SK-N-SH (cell line): ENCODE data around the gene PGS1. TPM values are rescaled to one million over a fixed set of nuclear protein-coding genes. Genes with fewer than 3 reads are reported as not detected.

Experiments used
- CTCF ChIA-PET: fragments of 300-600, 350-600 bp; formaldehyde crosslinking; extraction: SDS; loops from one replicate; lab custom pipeline; 2021; lab: Yijun Ruan, JAX
- POLR2A ChIA-PET: fragments of 350-600 bp; sonication (Branson Sonifier 250); formaldehyde crosslinking; extraction: SDS; loops from one replicate; lab custom pipeline; 2020; ENCODE audit warnings: antibody characterized with exemption, inconsistent platforms; lab: Yijun Ruan, JAX
- DNase-seq: peaks from one replicate; pipeline ENCODE4 v3.0.0; 2012
- H2AFZ ChIP-seq: fragments of 200-600 bp; sonication (generic); 2 replicates; pipeline ENCODE4 v1.8.1; 2016; ENCODE audit warnings: antibody characterized with exemption, mild to moderate bottlenecking, low read depth
- H3F3A ChIP-seq: fragments of 200-600 bp; sonication (generic); replicated peaks from 2 replicates; pipeline ENCODE3; 2016; ENCODE audit warnings: antibody characterized with exemption, mild to moderate bottlenecking; ENCODE audit not compliant: insufficient read depth
- H3K27ac ChIP-seq, 2 experiments: fragments of 200-500 bp in 1 of 2; fragments of 200-600 bp in 1 of 2; sonication (Bioruptor generic) in 1 of 2; sonication (generic), shearing (Covaris generic) in 1 of 2; 2 replicates each; pipeline versions ENCODE4 v1.5.1 to v1.6.1; 2014 to 2016; ENCODE audit warnings: low read depth in 2 of 2, inconsistent platforms in 1 of 2, low read length in 1 of 2, mild to moderate bottlenecking in 1 of 2, mixed read lengths in 1 of 2
- H3K27me3 ChIP-seq: fragments of 200-600 bp; sonication (generic), shearing (Covaris generic); 2 replicates; pipeline ENCODE4 v1.6.1; 2016; ENCODE audit warnings: mixed run types; ENCODE audit not compliant: insufficient read depth
- H3K36me3 ChIP-seq, 2 experiments: fragments of 200-500 bp in 1 of 2; fragments of 200-600 bp in 1 of 2; sonication (Bioruptor generic) in 1 of 2; sonication (generic) in 1 of 2; replicated peaks in 1 of 2; 2 replicates each; pipeline versions ENCODE3 to v1.5.1; 2014 to 2016; ENCODE audit warnings: low read length in 1 of 2, mild to moderate bottlenecking in 1 of 2; ENCODE audit not compliant: insufficient read depth in 2 of 2, control insufficient read depth in 1 of 2
- H3K4me1 ChIP-seq, 2 experiments: fragments of 200-500 bp in 1 of 2; fragments of 200-600 bp in 1 of 2; sonication (Bioruptor generic) in 1 of 2; sonication (generic), shearing (Covaris generic) in 1 of 2; 2 replicates each; pipeline versions ENCODE4 v1.5.1 to v1.6.1; 2014 to 2016; ENCODE audit warnings: low read depth in 1 of 2, low read length in 1 of 2, mixed run types in 1 of 2; ENCODE audit not compliant: insufficient read depth in 2 of 2, control insufficient read depth in 1 of 2
- H3K4me2 ChIP-seq: fragments of 200-600 bp; sonication (generic), shearing (Covaris generic); 2 replicates; pipeline ENCODE4 v1.6.1; 2017; ENCODE audit warnings: mixed run types
- H3K4me3 ChIP-seq, 2 experiments: fragments of 200-500 bp in 1 of 2; fragments of 200-600 bp in 1 of 2; sonication (Bioruptor generic) in 1 of 2; sonication (generic), shearing (Covaris generic) in 1 of 2; 2 replicates each; pipeline versions ENCODE4 v1.5.1 to v1.8.1; 2014 to 2016; ENCODE audit warnings: low read depth in 2 of 2, inconsistent platforms in 1 of 2, low read length in 1 of 2, mild to moderate bottlenecking in 1 of 2, mixed read lengths in 1 of 2, moderate library complexity in 1 of 2
- H3K79me2 ChIP-seq: fragments of 200-600 bp; sonication (generic); 2 replicates; pipeline ENCODE4 v1.8.1; 2017; ENCODE audit warnings: mild to moderate bottlenecking; ENCODE audit not compliant: insufficient read depth
- H3K9ac ChIP-seq: fragments of 200-600 bp; sonication (generic); 2 replicates; pipeline ENCODE4 v1.6.1; 2017; ENCODE audit warnings: mixed run types
- H3K9me2 ChIP-seq: fragments of 200-600 bp; sonication (generic); 2 replicates; pipeline ENCODE4 v1.6.1; 2017; ENCODE audit warnings: mixed run types
- H3K9me3 ChIP-seq: fragments of 200-600 bp; sonication (generic); 2 replicates; pipeline ENCODE4 v1.6.1; 2017; ENCODE audit warnings: mixed run types, mild to moderate bottlenecking, moderate library complexity
- H4K20me1 ChIP-seq: fragments of 200-600 bp; sonication (generic); 2 replicates; pipeline ENCODE4 v1.6.1; 2017; ENCODE audit warnings: mild to moderate bottlenecking, mixed run types; ENCODE audit not compliant: insufficient read depth
- CHD2 ChIP-seq: fragments of 150-350 bp; IDR thresholded peaks from 2 replicates; pipeline ENCODE4 v1.6.1; 2018; ENCODE audit warnings: low read length; ENCODE audit not compliant: partially characterized antibody
- ELF1 ChIP-seq: IDR thresholded peaks from 2 replicates; pipeline ENCODE4 v1.4.0; 2012
- FOSL2 ChIP-seq: IDR thresholded peaks from 2 replicates; pipeline ENCODE4 v1.4.0; 2012; ENCODE audit warnings: low read depth, mild to moderate bottlenecking, moderate library complexity, borderline replicate concordance
- GATA2 ChIP-seq: sonication (generic); formaldehyde crosslinking; IDR thresholded peaks from 2 replicates; pipeline ENCODE4 v1.5.0; 2020; ENCODE audit warnings: mild to moderate bottlenecking, missing genetic modification reagents
- MXI1 ChIP-seq: IDR thresholded peaks from 2 replicates; pipeline ENCODE4 v1.6.1; 2012; ENCODE audit warnings: mild to moderate bottlenecking, low read depth, low read length, improper control_type of control experiment
- NFIC ChIP-seq: IDR thresholded peaks from 2 replicates; pipeline ENCODE4 v1.4.0; 2012; ENCODE audit warnings: borderline replicate concordance
- POLR2AphosphoS5 ChIP-seq: IDR thresholded peaks from 2 replicates; pipeline ENCODE4 v1.6.1; 2012; ENCODE audit warnings: low read depth, low read length
- RCOR1 ChIP-seq: fragments of 150-350 bp; IDR thresholded peaks from 2 replicates; pipeline ENCODE4 v1.6.1; 2017; ENCODE audit warnings: antibody characterized with exemption, low read length
- RXRA ChIP-seq: IDR thresholded peaks from 2 replicates; pipeline ENCODE4 v1.4.0; 2012; ENCODE audit warnings: low read depth, mild to moderate bottlenecking, borderline replicate concordance
- SMC3 ChIP-seq: IDR thresholded peaks from 2 replicates; pipeline ENCODE4 v1.6.1; 2012; ENCODE audit warnings: low read depth, low read length, improper control_type of control experiment
- TAF1 ChIP-seq: IDR thresholded peaks from 2 replicates; pipeline ENCODE4 v1.6.1; 2012; ENCODE audit warnings: low read depth, mild to moderate bottlenecking, low read length, moderate library complexity, borderline replicate concordance
- TCF12 ChIP-seq: IDR thresholded peaks from 2 replicates; pipeline ENCODE4 v1.4.0; 2012
- whole genome bisulfite sequencing: methylation state at CpG from one replicate; pipeline ENCODE4 v1.1.6; 2017; ENCODE audit warnings: low lambda C conversion rate; 5-methylcytosine and 5-hydroxymethylcytosine counted together
- polyA plus RNA-seq, 3 experiments: library from polyadenylated mRNA; depleted of rRNA; stranded (reverse); fragments of >200 nt; gene quantifications; 2 replicates each; pipeline ENCODE4 v1.2.3, GENCODE V29; 2012
- TF ChIP-seq, protein P1 (sequence below): IDR thresholded peaks from 2 replicates; pipeline ENCODE4 v1.4.0; 2012; ENCODE audit warnings: low read depth, borderline replicate concordance
- TF ChIP-seq, protein P2 (sequence below): IDR thresholded peaks from 2 replicates; pipeline ENCODE4 v1.4.0; 2012; ENCODE audit warnings: low read depth, borderline replicate concordance
- TF ChIP-seq, protein P3 (sequence below): IDR thresholded peaks from 2 replicates; pipeline ENCODE4 v1.4.0; 2012; ENCODE audit warnings: low read depth
- TF ChIP-seq, protein P4 (sequence below): IDR thresholded peaks from 2 replicates; pipeline ENCODE4 v1.6.1; 2012; ENCODE audit warnings: mild to moderate bottlenecking, low read depth, low read length, moderate library complexity
- TF ChIP-seq, protein P5 (sequence below): IDR thresholded peaks from 2 replicates; pipeline ENCODE4; 2012

Gene PGS1
- polyA plus RNA-seq, 1 of the 3 experiments (the other 2 are of a cell fraction), result 88.4 TPM

DNA sequence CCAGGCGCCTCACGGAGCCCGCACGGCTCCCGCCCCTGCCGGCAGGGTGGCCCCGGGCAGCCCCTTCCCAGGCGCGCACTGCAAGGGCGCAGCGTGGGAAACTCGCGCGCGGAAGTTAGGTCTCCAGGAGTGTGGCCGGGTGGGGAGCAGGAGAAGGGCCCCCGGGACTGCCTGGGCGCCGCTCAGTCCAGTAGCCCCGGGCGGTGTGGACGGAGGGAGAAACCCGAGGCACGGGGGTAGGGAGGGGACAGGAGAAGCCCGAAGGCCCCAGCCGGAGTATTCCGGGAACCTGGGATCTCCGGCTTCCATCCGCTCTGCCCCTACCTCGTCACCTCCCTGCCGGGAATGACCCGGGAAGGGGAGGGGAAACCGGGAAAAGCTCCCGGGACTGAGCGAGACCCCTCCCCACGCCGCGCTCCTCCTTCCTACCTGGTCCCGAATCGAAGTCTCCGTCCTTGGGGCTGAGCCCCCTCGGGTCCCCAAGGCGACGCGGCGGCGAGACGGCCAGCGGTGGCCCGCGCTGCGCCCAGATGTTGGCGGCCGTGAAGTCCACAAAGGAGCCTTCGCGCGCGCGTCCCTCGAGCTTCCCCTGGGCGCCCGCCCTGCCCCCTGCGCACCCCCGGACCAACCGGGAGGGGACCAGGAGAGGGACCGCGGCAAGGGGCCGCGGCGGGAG, 19.0 kb upstream of the PGS1 start (continued):
- TF ChIP-seq, protein P1, sequence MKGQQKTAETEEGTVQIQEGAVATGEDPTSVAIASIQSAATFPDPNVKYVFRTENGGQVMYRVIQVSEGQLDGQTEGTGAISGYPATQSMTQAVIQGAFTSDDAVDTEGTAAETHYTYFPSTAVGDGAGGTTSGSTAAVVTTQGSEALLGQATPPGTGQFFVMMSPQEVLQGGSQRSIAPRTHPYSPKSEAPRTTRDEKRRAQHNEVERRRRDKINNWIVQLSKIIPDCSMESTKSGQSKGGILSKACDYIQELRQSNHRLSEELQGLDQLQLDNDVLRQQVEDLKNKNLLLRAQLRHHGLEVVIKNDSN, result no peak
- TF ChIP-seq, protein P2, sequence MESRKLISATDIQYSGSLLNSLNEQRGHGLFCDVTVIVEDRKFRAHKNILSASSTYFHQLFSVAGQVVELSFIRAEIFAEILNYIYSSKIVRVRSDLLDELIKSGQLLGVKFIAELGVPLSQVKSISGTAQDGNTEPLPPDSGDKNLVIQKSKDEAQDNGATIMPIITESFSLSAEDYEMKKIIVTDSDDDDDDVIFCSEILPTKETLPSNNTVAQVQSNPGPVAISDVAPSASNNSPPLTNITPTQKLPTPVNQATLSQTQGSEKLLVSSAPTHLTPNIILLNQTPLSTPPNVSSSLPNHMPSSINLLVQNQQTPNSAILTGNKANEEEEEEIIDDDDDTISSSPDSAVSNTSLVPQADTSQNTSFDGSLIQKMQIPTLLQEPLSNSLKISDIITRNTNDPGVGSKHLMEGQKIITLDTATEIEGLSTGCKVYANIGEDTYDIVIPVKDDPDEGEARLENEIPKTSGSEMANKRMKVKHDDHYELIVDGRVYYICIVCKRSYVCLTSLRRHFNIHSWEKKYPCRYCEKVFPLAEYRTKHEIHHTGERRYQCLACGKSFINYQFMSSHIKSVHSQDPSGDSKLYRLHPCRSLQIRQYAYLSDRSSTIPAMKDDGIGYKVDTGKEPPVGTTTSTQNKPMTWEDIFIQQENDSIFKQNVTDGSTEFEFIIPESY, result no peak
- TF ChIP-seq, protein P3, sequence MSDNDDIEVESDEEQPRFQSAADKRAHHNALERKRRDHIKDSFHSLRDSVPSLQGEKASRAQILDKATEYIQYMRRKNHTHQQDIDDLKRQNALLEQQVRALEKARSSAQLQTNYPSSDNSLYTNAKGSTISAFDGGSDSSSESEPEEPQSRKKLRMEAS, result no peak
- no peak for TF ChIP-seq ELF1
- TF ChIP-seq, protein P4, sequence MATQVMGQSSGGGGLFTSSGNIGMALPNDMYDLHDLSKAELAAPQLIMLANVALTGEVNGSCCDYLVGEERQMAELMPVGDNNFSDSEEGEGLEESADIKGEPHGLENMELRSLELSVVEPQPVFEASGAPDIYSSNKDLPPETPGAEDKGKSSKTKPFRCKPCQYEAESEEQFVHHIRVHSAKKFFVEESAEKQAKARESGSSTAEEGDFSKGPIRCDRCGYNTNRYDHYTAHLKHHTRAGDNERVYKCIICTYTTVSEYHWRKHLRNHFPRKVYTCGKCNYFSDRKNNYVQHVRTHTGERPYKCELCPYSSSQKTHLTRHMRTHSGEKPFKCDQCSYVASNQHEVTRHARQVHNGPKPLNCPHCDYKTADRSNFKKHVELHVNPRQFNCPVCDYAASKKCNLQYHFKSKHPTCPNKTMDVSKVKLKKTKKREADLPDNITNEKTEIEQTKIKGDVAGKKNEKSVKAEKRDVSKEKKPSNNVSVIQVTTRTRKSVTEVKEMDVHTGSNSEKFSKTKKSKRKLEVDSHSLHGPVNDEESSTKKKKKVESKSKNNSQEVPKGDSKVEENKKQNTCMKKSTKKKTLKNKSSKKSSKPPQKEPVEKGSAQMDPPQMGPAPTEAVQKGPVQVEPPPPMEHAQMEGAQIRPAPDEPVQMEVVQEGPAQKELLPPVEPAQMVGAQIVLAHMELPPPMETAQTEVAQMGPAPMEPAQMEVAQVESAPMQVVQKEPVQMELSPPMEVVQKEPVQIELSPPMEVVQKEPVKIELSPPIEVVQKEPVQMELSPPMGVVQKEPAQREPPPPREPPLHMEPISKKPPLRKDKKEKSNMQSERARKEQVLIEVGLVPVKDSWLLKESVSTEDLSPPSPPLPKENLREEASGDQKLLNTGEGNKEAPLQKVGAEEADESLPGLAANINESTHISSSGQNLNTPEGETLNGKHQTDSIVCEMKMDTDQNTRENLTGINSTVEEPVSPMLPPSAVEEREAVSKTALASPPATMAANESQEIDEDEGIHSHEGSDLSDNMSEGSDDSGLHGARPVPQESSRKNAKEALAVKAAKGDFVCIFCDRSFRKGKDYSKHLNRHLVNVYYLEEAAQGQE, result no peak
- 0 out of 2 replicates have a peak, but pooled peaks have one; percentile 7 for TF ChIP-seq NFIC
- no peak for TF ChIP-seq SMC3
- peak; percentile 12; the same call in 1 of the 2 replicates for TF ChIP-seq TCF12
- no peak for TF ChIP-seq TAF1

DNA sequence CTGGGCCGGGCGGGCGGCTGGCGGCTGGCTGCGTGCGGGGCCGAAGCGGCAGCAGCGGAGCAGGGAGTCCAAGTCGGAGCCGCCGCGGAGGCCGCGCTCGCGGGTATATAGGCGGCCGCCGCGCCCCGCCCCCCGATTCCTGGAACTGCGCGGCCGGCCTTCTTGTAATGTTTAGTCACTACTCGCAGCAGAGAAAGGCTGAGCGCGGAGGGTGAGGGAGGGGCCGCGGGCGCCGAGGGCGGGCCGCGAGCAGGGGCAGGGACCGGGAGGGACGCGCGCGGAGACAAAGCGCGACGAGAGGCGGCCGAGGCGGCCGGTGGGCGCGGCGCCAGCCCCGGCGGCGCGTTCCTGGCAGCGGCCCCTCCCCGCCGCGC, 18.5 kb upstream of the PGS1 start, which contains the start of gene SOCS3:
Gene SOCS3, minus strand, starts transcription at position 81 of the 374 bp plus-strand sequence. CDS start 982 bp downstream, outside the sequence.
- peak within 1 kb of the TSS; percentile 93 for H3K9ac ChIP-seq
- H3K27ac ChIP-seq, result peak within 1 kb of the TSS; percentile 91 to 92
- 0% methylated on average over 3 of the region's 59 CpGs for WGBS
- no peaks in the 10 kb centered on the region for H3K9me3 ChIP-seq
- H3K4me2 ChIP-seq, result peak within 1 kb of the TSS; percentile 98
- H2AFZ ChIP-seq, result peak within 1 kb of the TSS; percentile 96
- H3K36me3 ChIP-seq, result peaks cover 33 to 34% of the 10 kb centered on the region in 2 experiments
- H3K79me2 ChIP-seq, result peaks cover 49% of the 10 kb centered on the region
- DNase-seq, result peak; percentile 99
- H4K20me1 ChIP-seq, result peaks cover 34% of the 10 kb centered on the region
- ChIA-PET POLR2A (interaction anchor here (0.9 to 2.0 kb wide), 3 partner anchors 13 to 105 kb away, joined by 3 to 7 read pairs (median 4); no protein-coding TSS in a partner anchor), CTCF (interaction anchor here (0.7 to 15.1 kb wide), 21 partner anchors 14 to 422 kb away, joined by 3 to 327 read pairs (median 6); partner anchors contain the start of genes CYTH1 and PGS1)
- H3K27me3 ChIP-seq, result no peaks in the 10 kb centered on the region
- H3K4me3 ChIP-seq, result peak within 1 kb of the TSS; percentile 86 to 94
- H3K9me2 ChIP-seq, result no peaks in the 10 kb centered on the region
- H3K4me1 ChIP-seq, result peaks cover 22 to 38% of the 10 kb centered on the region in 2 experiments
- peaks cover 29% of the 10 kb centered on the region for H3F3A ChIP-seq
- TF ChIP-seq GATA2 (CRISPR knock-in tag) (no peak), CHD2 (peak; percentile 65), POLR2AphosphoS5 (peak; percentile 99), FOSL2 (peak; percentile 72; the same call in 1 of the 2 replicates), RXRA (peak; percentile 66; the same call in 1 of the 2 replicates), RCOR1 (0 out of 2 replicates have a peak, but pooled peaks have one; percentile 20), SMC3 (peak; percentile 20; the same call in 1 of the 2 replicates), MXI1 (peak; percentile 77; the same call in 1 of the 2 replicates)
- TF ChIP-seq, protein P3, result no peak
- TF ChIP-seq, protein P4, result peak; percentile 19; the same call in 1 of the 2 replicates
- TF ChIP-seq, protein P5, sequence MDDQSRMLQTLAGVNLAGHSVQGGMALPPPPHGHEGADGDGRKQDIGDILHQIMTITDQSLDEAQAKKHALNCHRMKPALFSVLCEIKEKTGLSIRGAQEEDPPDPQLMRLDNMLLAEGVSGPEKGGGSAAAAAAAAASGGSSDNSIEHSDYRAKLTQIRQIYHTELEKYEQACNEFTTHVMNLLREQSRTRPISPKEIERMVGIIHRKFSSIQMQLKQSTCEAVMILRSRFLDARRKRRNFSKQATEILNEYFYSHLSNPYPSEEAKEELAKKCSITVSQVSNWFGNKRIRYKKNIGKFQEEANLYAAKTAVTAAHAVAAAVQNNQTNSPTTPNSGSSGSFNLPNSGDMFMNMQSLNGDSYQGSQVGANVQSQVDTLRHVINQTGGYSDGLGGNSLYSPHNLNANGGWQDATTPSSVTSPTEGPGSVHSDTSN, result no peak; the same call in none of the 2 replicates
